Mesendoderm (in vitro differentiated cells): ENCODE results near the gene RALGAPA2.

Experiments used
- DNase-seq: peaks from one replicate; pipeline ENCODE4 v3.0.0; 2013
- H2AK5ac ChIP-seq: 2 replicates; pipeline ENCODE4 v1.6.1; 2013; ENCODE audit warnings: low read length, inconsistent platforms
- H2BK120ac ChIP-seq: 2 replicates; pipeline ENCODE4 v1.6.1; 2013; ENCODE audit warnings: low read depth, mild to moderate bottlenecking, low read length, moderate library complexity, mixed read lengths
- H2BK15ac ChIP-seq: replicated peaks from 2 replicates; pipeline ENCODE4 v1.6.1; 2013; ENCODE audit warnings: low read depth, mild to moderate bottlenecking, moderate library complexity
- H2BK5ac ChIP-seq: 2 replicates; pipeline ENCODE4 v1.6.1; 2013; ENCODE audit warnings: low read length, inconsistent platforms
- H3K18ac ChIP-seq: 2 replicates; pipeline ENCODE4 v1.6.1; 2013; ENCODE audit warnings: mild to moderate bottlenecking, low read length, mixed read lengths
- H3K23ac ChIP-seq: one replicate; pipeline ENCODE4 v1.6.1; 2013; ENCODE audit warnings: low read length
- H3K27ac ChIP-seq: 2 replicates; pipeline ENCODE4 v1.5.1; 2013; ENCODE audit warnings: low read depth, mild to moderate bottlenecking, inconsistent platforms, low read length, moderate library complexity
- H3K27me3 ChIP-seq: 2 replicates; pipeline ENCODE4 v1.6.1; 2013; ENCODE audit warnings: low read length, control low read depth, mild to moderate bottlenecking, inconsistent platforms; ENCODE audit not compliant: insufficient read depth, poor library complexity
- H3K36me3 ChIP-seq: 2 replicates; pipeline ENCODE4 v1.6.1; 2013; ENCODE audit warnings: low read length, inconsistent platforms; ENCODE audit not compliant: control insufficient read depth, insufficient read depth
- H3K4ac ChIP-seq: one replicate; pipeline ENCODE4 v1.6.1; 2013; ENCODE audit warnings: low read depth, mild to moderate bottlenecking, low read length, moderate library complexity
- H3K4me1 ChIP-seq: 2 replicates; pipeline ENCODE4 v1.6.1; 2013; ENCODE audit warnings: low read depth, low read length, inconsistent platforms; ENCODE audit not compliant: control insufficient read depth
- H3K4me2 ChIP-seq: 2 replicates; pipeline ENCODE4 v1.6.1; 2013; ENCODE audit warnings: low read length
- H3K4me3 ChIP-seq: 2 replicates; pipeline ENCODE4 v1.5.1; 2013; ENCODE audit warnings: mild to moderate bottlenecking, low read length
- H3K56ac ChIP-seq: one replicate; pipeline ENCODE4 v1.6.1; 2013; ENCODE audit warnings: low read length
- H3K79me1 ChIP-seq: 2 replicates; pipeline ENCODE4 v1.6.1; 2013; ENCODE audit warnings: low read length, inconsistent platforms
- H3K79me2 ChIP-seq: 2 replicates; pipeline ENCODE4 v1.6.1; 2013; ENCODE audit warnings: mild to moderate bottlenecking, low read length; ENCODE audit not compliant: control insufficient read depth, insufficient read depth
- H3K9ac ChIP-seq: 2 replicates; pipeline ENCODE4 v1.6.1; 2013; ENCODE audit warnings: low read length, inconsistent platforms
- H4K5ac ChIP-seq: one replicate; pipeline ENCODE4 v1.6.1; 2013; ENCODE audit warnings: low read length
- H4K8ac ChIP-seq: one replicate; pipeline ENCODE4 v1.6.1; 2013; ENCODE audit warnings: low read depth, mild to moderate bottlenecking, control low read depth, low read length, moderate library complexity
- WGBS: extraction: QIAGEN DNeasy Blood & Tissue Kit; methylation state at CpG from one replicate; pipeline ENCODE4 v1.1.7; 2013; ENCODE audit warnings: low lambda C conversion rate, missing lambda C conversion rate; ENCODE audit not compliant: insufficient coverage; ENCODE audit errors: extremely low coverage; 5-methylcytosine and 5-hydroxymethylcytosine counted together

RALGAPA2 gene

GRCh38 chr20:20733943-20734342 is 21.5 kb upstream of the RALGAPA2 start:
- H3K56ac ChIP-seq = no peak overlapping the region
- H3K4me3 ChIP-seq = no peak overlapping the region
- H3K27ac ChIP-seq = no peak overlapping the region
- no peak overlapping the region for H3K9ac ChIP-seq
- H2BK120ac ChIP-seq = no peak overlapping the region
- no peak overlapping the region for H3K4ac ChIP-seq
- no peak overlapping the region for H3K4me2 ChIP-seq
- no peak overlapping the region for H2AK5ac ChIP-seq
- no peak overlapping the region for H2BK15ac ChIP-seq
- no peaks in the 10 kb centered on the region for H3K79me2 ChIP-seq
- no peaks in the 10 kb centered on the region for H3K79me1 ChIP-seq
- no peak overlapping the region for H3K23ac ChIP-seq
- no peak overlapping the region for H2BK5ac ChIP-seq
- no peak overlapping the region for H4K8ac ChIP-seq
- no peaks in the 10 kb centered on the region for H3K36me3 ChIP-seq
- H3K4me1 ChIP-seq = no peaks in the 10 kb centered on the region
- no peak overlapping the region for H3K18ac ChIP-seq
- no CpG with 5 or more reads among the region's 1 CpG for WGBS
- DNase-seq = no peak
- H3K27me3 ChIP-seq = no peaks in the 10 kb centered on the region
- H4K5ac ChIP-seq = no peak overlapping the region

DNA sequence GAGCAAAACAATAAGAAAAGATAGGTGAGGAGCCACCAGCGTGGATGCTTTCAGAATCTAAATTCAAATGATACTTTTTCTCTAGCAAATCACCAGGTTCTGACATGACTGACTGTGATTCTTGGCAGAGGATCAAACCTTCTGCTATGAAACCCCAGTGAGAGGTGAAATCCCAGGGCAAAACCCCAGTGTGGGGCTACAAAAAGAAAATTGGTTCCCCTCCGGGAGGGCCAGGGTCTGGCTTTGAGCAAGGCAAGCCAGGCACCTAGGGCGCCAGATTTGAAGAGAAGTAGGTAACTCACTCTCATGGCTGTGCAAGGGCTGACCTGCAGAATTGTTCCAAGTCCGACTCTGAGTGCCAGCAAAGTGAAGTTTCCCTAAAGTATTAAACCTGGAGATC is 20.2 kb upstream of the RALGAPA2 start:
- no CpG with 5 or more reads among the region's 4 CpGs for WGBS
- H3K4ac ChIP-seq = no peak overlapping the region

GRCh38 chr20:20731945-20732296 is 19.5 kb upstream of the RALGAPA2 start:
- Histone ChIP-seq H3K4me1 (no peaks in the 10 kb centered on the region), H4K5ac (no peak overlapping the region), H3K4ac (no peak overlapping the region), H3K18ac (no peak overlapping the region), H3K9ac (no peak overlapping the region), H3K56ac (no peak overlapping the region), H3K4me2 (no peak overlapping the region), H2BK5ac (no peak overlapping the region), H3K79me2 (no peaks in the 10 kb centered on the region), H3K27me3 (no peaks in the 10 kb centered on the region), H3K23ac (no peak overlapping the region), H2BK120ac (no peak overlapping the region), H3K36me3 (no peaks in the 10 kb centered on the region), H2AK5ac (no peak overlapping the region), H3K79me1 (no peaks in the 10 kb centered on the region), H3K4me3 (no peak overlapping the region), H3K27ac (no peak overlapping the region), H4K8ac (no peak overlapping the region), H2BK15ac (no peak overlapping the region)
- DNase-seq = no peak
- no CpG with 5 or more reads among the region's 2 CpGs for WGBS

More for the DNA sequence above, 20.2 kb upstream of the RALGAPA2 start:
- H3K56ac ChIP-seq = no peak overlapping the region
- H2AK5ac ChIP-seq = no peak overlapping the region
- no peak for DNase-seq
- H3K79me1 ChIP-seq = no peaks in the 10 kb centered on the region
- H3K23ac ChIP-seq = no peak overlapping the region
- H3K27me3 ChIP-seq = no peaks in the 10 kb centered on the region
- no peak overlapping the region for H2BK5ac ChIP-seq
- no peak overlapping the region for H3K4me2 ChIP-seq
- no peak overlapping the region for H2BK15ac ChIP-seq
- H3K4me3 ChIP-seq = no peak overlapping the region
- H3K4me1 ChIP-seq = no peaks in the 10 kb centered on the region
- no peaks in the 10 kb centered on the region for H3K79me2 ChIP-seq
- H2BK120ac ChIP-seq = no peak overlapping the region
- H4K8ac ChIP-seq = no peak overlapping the region
- H3K27ac ChIP-seq = no peak overlapping the region
- H4K5ac ChIP-seq = no peak overlapping the region
- H3K18ac ChIP-seq = no peak overlapping the region
- H3K36me3 ChIP-seq = no peaks in the 10 kb centered on the region
- no peak overlapping the region for H3K9ac ChIP-seq

DNA sequence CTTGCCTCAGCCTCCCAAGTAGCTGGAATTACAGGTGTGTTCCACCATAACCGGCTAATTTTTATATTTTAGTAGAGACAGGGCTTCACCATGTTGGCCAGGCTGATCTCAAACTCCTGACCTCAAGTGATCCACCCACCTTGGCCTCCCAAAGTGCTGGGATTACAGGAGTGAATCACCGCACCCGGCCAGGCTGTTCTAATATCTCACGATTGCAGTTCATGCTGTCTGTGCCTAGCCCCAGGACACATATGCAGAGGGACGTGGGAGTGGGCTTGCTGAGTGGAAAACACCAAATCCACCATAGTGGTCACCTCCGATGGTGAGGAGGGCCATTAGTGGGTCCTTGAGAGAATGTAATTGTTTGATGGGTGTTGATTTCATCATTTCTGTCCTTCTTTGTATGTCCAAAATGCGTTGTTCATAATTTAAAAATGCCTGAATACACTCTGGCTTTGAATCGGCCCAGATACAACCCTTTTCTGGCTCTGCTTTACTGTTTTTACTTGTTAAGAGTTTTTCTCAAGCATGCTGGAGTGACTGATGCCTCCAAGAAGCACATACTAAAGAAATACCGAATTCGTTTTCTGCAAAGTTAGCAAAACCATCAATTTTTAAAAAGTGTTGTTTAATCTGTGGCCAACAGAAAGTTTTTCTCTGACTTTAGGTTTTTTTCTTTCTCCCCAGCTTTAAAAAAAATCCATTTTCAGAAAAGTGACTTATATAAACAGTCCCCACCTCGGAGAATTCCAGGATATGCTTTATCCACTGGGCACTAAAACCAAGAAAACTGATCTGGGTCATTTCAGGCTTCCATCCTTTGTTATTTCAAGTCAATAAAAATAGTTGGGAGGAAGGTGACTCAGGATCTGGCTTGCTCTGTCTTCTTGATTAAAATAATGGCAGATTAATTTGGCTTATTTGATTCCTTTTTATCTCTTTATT is 18.8 kb upstream of the RALGAPA2 start:
- Histone ChIP-seq H3K4me3 (no peak overlapping the region), H2BK15ac (no peak overlapping the region), H3K9ac (no peak overlapping the region), H3K23ac (no peak overlapping the region), H3K4ac (no peak overlapping the region), H3K79me2 (no peaks in the 10 kb centered on the region), H3K27me3 (no peaks in the 10 kb centered on the region), H3K36me3 (no peaks in the 10 kb centered on the region), H4K8ac (no peak overlapping the region), H3K4me1 (no peaks in the 10 kb centered on the region), H3K27ac (no peak overlapping the region), H2BK5ac (no peak overlapping the region), H3K4me2 (no peak overlapping the region), H3K56ac (no peak overlapping the region), H3K18ac (no peak overlapping the region), H4K5ac (no peak overlapping the region), H3K79me1 (no peaks in the 10 kb centered on the region), H2BK120ac (no peak overlapping the region), H2AK5ac (no peak overlapping the region)
- DNase-seq = no peak
- no CpG with 5 or more reads among the region's 11 CpGs for WGBS

- H3K9ac ChIP-seq = no peak overlapping the region
- WGBS = no CpG with 5 or more reads among the region's 3 CpGs
- H3K79me2 ChIP-seq = no peaks in the 10 kb centered on the region
- no peak for DNase-seq
- H3K56ac ChIP-seq = no peak overlapping the region
- no peaks in the 10 kb centered on the region for H3K36me3 ChIP-seq
- no peak overlapping the region for H3K27ac ChIP-seq
- no peak overlapping the region for H3K18ac ChIP-seq
- no peaks in the 10 kb centered on the region for H3K4me1 ChIP-seq
- H4K8ac ChIP-seq = no peak overlapping the region
- no peaks in the 10 kb centered on the region for H3K79me1 ChIP-seq
- H4K5ac ChIP-seq = no peak overlapping the region
- no peaks in the 10 kb centered on the region for H3K27me3 ChIP-seq
- H2BK15ac ChIP-seq = no peak overlapping the region
- no peak overlapping the region for H2BK5ac ChIP-seq
- no peak overlapping the region for H3K4me3 ChIP-seq
- H3K4ac ChIP-seq = no peak overlapping the region
- H3K4me2 ChIP-seq = no peak overlapping the region
- H2AK5ac ChIP-seq = no peak overlapping the region
- no peak overlapping the region for H2BK120ac ChIP-seq
- H3K23ac ChIP-seq = no peak overlapping the region
Observed at GRCh38 chr20:20729563-20729962, 17.1 kb upstream of the RALGAPA2 start.

- H3K18ac ChIP-seq = no peak overlapping the region
- no peak overlapping the region for H3K23ac ChIP-seq
- H4K5ac ChIP-seq = no peak overlapping the region
- H3K27me3 ChIP-seq = no peaks in the 10 kb centered on the region
- no peak overlapping the region for H3K27ac ChIP-seq
- no peak overlapping the region for H4K8ac ChIP-seq
- H2BK120ac ChIP-seq = no peak overlapping the region
- no peak overlapping the region for H3K56ac ChIP-seq
- no peaks in the 10 kb centered on the region for H3K36me3 ChIP-seq
- no CpG with 5 or more reads among the region's 4 CpGs for WGBS
- H3K9ac ChIP-seq = no peak overlapping the region
- H3K4ac ChIP-seq = no peak overlapping the region
- no peaks in the 10 kb centered on the region for H3K4me1 ChIP-seq
- no peak overlapping the region for H3K4me2 ChIP-seq
- H2BK15ac ChIP-seq = no peak overlapping the region
- H3K4me3 ChIP-seq = no peak overlapping the region
- no peak overlapping the region for H2BK5ac ChIP-seq
- H3K79me2 ChIP-seq = no peaks in the 10 kb centered on the region
- no peaks in the 10 kb centered on the region for H3K79me1 ChIP-seq
- H2AK5ac ChIP-seq = no peak overlapping the region
- DNase-seq = no peak
Observed at GRCh38 chr20:20721489-20721888, 9.0 kb upstream of the RALGAPA2 start.
